Activated CD4-positive, alpha-beta memory T cell treated with anti-CD3 and anti-CD28 coated beads, Interleukin-2, amount 10 ng/mL, durations not matched to agents 7 days and 5 days (primary cell): ENCODE data around the gene ERO1B. TPM values are rescaled to one million over a fixed set of nuclear protein-coding genes. Genes with fewer than 3 reads are reported as not detected.
A peak's percentile ranks its signal among the peaks of the same experiment; 100 is the strongest.
"Not testable (repeated sequence)": the region's sequence is repeated elsewhere in the genome, so short reads cannot be mapped to it uniquely, and the experiment has no call there.

ENCODE experiments used
- CTCF ChIA-PET: fragments of 350-600 bp; sonication (Branson Sonifier 250); formaldehyde crosslinking; loops from one replicate; lab custom pipeline; 2021; ENCODE audit warnings: antibody characterized with exemption, inconsistent platforms; lab: Charles Lee
- POLR2A ChIA-PET: fragments of 350-600 bp; sonication (Branson Sonifier 250); formaldehyde crosslinking; loops from one replicate; lab custom pipeline; 2021; ENCODE audit warnings: antibody characterized with exemption; lab: Charles Lee
- DNase-seq: peaks from one replicate; pipeline ENCODE4 v3.0.0-alpha.2; 2020
- H3K27ac Mint-ChIP-seq: one replicate; pipeline ENCODE4 v1.8.0; 2021; ENCODE audit warnings: mild to moderate bottlenecking, mixed read lengths
- H3K27me3 Mint-ChIP-seq: one replicate; pipeline ENCODE4 v1.8.0; 2021; ENCODE audit warnings: mixed read lengths
- H3K36me3 Mint-ChIP-seq: one replicate; pipeline ENCODE4 v1.8.0; 2021; ENCODE audit warnings: low read depth, mixed read lengths
- H3K4me1 Mint-ChIP-seq: one replicate; pipeline ENCODE4 v1.8.0; 2021; ENCODE audit warnings: mixed read lengths
- H3K4me3 Mint-ChIP-seq: one replicate; pipeline ENCODE4 v1.8.0; 2021; ENCODE audit warnings: mild to moderate bottlenecking, mixed read lengths
- H3K9me3 Mint-ChIP-seq: one replicate; pipeline ENCODE4 v1.8.0; 2021; ENCODE audit warnings: mixed read lengths
- total RNA-seq, 2 experiments: library from RNA; stranded (reverse); gene quantifications; one replicate each; pipeline ENCODE4 v1.2.3, GENCODE V29; 2021

Gene ERO1B
- total RNA-seq, 2 experiments from 2014 or later: 4.1 TPM

- H3K4me3 Mint-ChIP-seq, H3K9me3 Mint-ChIP-seq, POLR2A ChIA-PET, DNase-seq, H3K27ac Mint-ChIP-seq, CTCF ChIA-PET, H3K27me3 Mint-ChIP-seq, H3K4me1 Mint-ChIP-seq: not testable (repeated sequence)
- H3K36me3 Mint-ChIP-seq: peaks cover 37% of the 10 kb centered on the region
Measured at GRCh38 chr1:236186471-236186870, 95.3 kb downstream of the ERO1B start.

GRCh38 chr1:236185687-236186086, 96.1 kb downstream of the ERO1B start:
- H3K4me3 Mint-ChIP-seq: no peak overlapping the region
- no peak for DNase-seq
- H3K4me1 Mint-ChIP-seq: no peaks in the 10 kb centered on the region
- H3K9me3 Mint-ChIP-seq: peaks cover 3% of the 10 kb centered on the region
- H3K27ac Mint-ChIP-seq: no peak overlapping the region
- H3K27me3 Mint-ChIP-seq: no peaks in the 10 kb centered on the region
- ChIA-PET CTCF (interaction anchor here (0.6 kb wide), 1 partner anchor 1167 kb away, joined by 4 read pairs; no protein-coding TSS in a partner anchor), POLR2A (no interaction called here)
- peaks cover 35% of the 10 kb centered on the region for H3K36me3 Mint-ChIP-seq

- Mint-ChIP-seq H3K27ac (no peak overlapping the region), H3K27me3 (no peaks in the 10 kb centered on the region), H3K4me3 (no peak overlapping the region), H3K9me3 (no peaks in the 10 kb centered on the region), H3K4me1 (no peaks in the 10 kb centered on the region), H3K36me3 (peaks cover 7% of the 10 kb centered on the region)
- no peak for DNase-seq
- CTCF ChIA-PET: no interaction called here
- POLR2A ChIA-PET: no interaction called here
Measured at GRCh38 chr1:236181059-236181458, 100.7 kb downstream of the ERO1B start.

GRCh38 chr1:236179634-236180033, 102.1 kb downstream of the ERO1B start:
- ChIA-PET CTCF (no interaction called here), POLR2A (no interaction called here)
- no peaks in the 10 kb centered on the region for H3K27me3 Mint-ChIP-seq
- no peak for DNase-seq
- H3K36me3 Mint-ChIP-seq: peaks cover 4% of the 10 kb centered on the region
- H3K9me3 Mint-ChIP-seq: no peaks in the 10 kb centered on the region
- H3K27ac Mint-ChIP-seq: no peak overlapping the region
- no peak overlapping the region for H3K4me3 Mint-ChIP-seq
- no peaks in the 10 kb centered on the region for H3K4me1 Mint-ChIP-seq

- ChIA-PET POLR2A (interaction anchor here (0.6 kb wide), 1 partner anchor 151 kb away, joined by 3 read pairs; no protein-coding TSS in a partner anchor), CTCF (no interaction called here)
- Mint-ChIP-seq H3K4me3 (no peak overlapping the region), H3K27me3 (no peaks in the 10 kb centered on the region), H3K36me3 (peaks cover 4% of the 10 kb centered on the region), H3K27ac (no peak overlapping the region), H3K4me1 (no peaks in the 10 kb centered on the region), H3K9me3 (no peaks in the 10 kb centered on the region)
- no peak for DNase-seq
Measured at GRCh38 chr1:236176337-236177336, 105.1 kb downstream of the ERO1B start.

GRCh38 chr1:236175642-236176336, 106.0 kb downstream of the ERO1B start:
- H3K9me3 Mint-ChIP-seq: no peaks in the 10 kb centered on the region
- peaks cover 2% of the 10 kb centered on the region for H3K36me3 Mint-ChIP-seq
- no peaks in the 10 kb centered on the region for H3K27me3 Mint-ChIP-seq
- no peak overlapping the region for H3K4me3 Mint-ChIP-seq
- H3K4me1 Mint-ChIP-seq: no peaks in the 10 kb centered on the region
- no peak for DNase-seq
- ChIA-PET POLR2A (interaction anchor here (0.6 kb wide), 1 partner anchor 107 kb away, joined by 3 read pairs; no protein-coding TSS in a partner anchor), CTCF (no interaction called here)
- H3K27ac Mint-ChIP-seq: no peak overlapping the region

GRCh38 chr1:236173174-236173767, 108.5 kb downstream of the ERO1B start:
- ChIA-PET CTCF (no interaction called here), POLR2A (no interaction called here)
- H3K27me3 Mint-ChIP-seq: no peaks in the 10 kb centered on the region
- no peaks in the 10 kb centered on the region for H3K36me3 Mint-ChIP-seq
- H3K9me3 Mint-ChIP-seq: no peaks in the 10 kb centered on the region
- peaks cover 2% of the 10 kb centered on the region for H3K4me1 Mint-ChIP-seq
- no peak for DNase-seq
- no peak overlapping the region for H3K4me3 Mint-ChIP-seq
- H3K27ac Mint-ChIP-seq: no peak overlapping the region

- ChIA-PET CTCF (interaction anchor here (0.6 kb wide), 1 partner anchor 288 kb away, joined by 3 read pairs; no protein-coding TSS in a partner anchor), POLR2A (no interaction called here)
- no peaks in the 10 kb centered on the region for H3K9me3 Mint-ChIP-seq
- peaks cover 2% of the 10 kb centered on the region for H3K4me1 Mint-ChIP-seq
- H3K4me3 Mint-ChIP-seq: no peak overlapping the region
- H3K36me3 Mint-ChIP-seq: no peaks in the 10 kb centered on the region
- DNase-seq: no peak
- H3K27ac Mint-ChIP-seq: no peak overlapping the region
- H3K27me3 Mint-ChIP-seq: no peaks in the 10 kb centered on the region
Measured at GRCh38 chr1:236172041-236172579, 109.6 kb downstream of the ERO1B start.

GRCh38 chr1:236168716-236169429, 112.9 kb downstream of the ERO1B start:
- Mint-ChIP-seq H3K4me3 (no peak overlapping the region), H3K36me3 (peaks cover 3% of the 10 kb centered on the region), H3K27me3 (no peaks in the 10 kb centered on the region), H3K4me1 (peaks cover 2% of the 10 kb centered on the region), H3K9me3 (no peaks in the 10 kb centered on the region), H3K27ac (no peak overlapping the region)
- POLR2A ChIA-PET: no interaction called here
- CTCF ChIA-PET: interaction anchor here (1.1 kb wide), 1 partner anchor 58 kb away, joined by 3 read pairs; no protein-coding TSS in a partner anchor
- peak; percentile 32 for DNase-seq

GRCh38 chr1:236167578-236167977, 114.2 kb downstream of the ERO1B start:
- ChIA-PET POLR2A (no interaction called here), CTCF (no interaction called here)
- no peak for DNase-seq
- Mint-ChIP-seq H3K27ac (no peak overlapping the region), H3K27me3 (no peaks in the 10 kb centered on the region), H3K36me3 (peaks cover 10% of the 10 kb centered on the region), H3K4me3 (no peak overlapping the region), H3K4me1 (peaks cover 2% of the 10 kb centered on the region), H3K9me3 (peaks cover 3% of the 10 kb centered on the region)

GRCh38 chr1:236167154-236167553, 114.6 kb downstream of the ERO1B start:
- DNase-seq: no peak
- ChIA-PET POLR2A (no interaction called here), CTCF (no interaction called here)
- no peak overlapping the region for H3K4me3 Mint-ChIP-seq
- peaks cover 13% of the 10 kb centered on the region for H3K36me3 Mint-ChIP-seq
- H3K27me3 Mint-ChIP-seq: no peaks in the 10 kb centered on the region
- peaks cover 2% of the 10 kb centered on the region for H3K4me1 Mint-ChIP-seq
- no peak overlapping the region for H3K27ac Mint-ChIP-seq
- peaks cover 5% of the 10 kb centered on the region for H3K9me3 Mint-ChIP-seq

GRCh38 chr1:236166041-236166440, 115.7 kb downstream of the ERO1B start:
- ChIA-PET POLR2A (no interaction called here), CTCF (no interaction called here)
- H3K36me3 Mint-ChIP-seq: peaks cover 24% of the 10 kb centered on the region
- no peaks in the 10 kb centered on the region for H3K27me3 Mint-ChIP-seq
- H3K9me3 Mint-ChIP-seq: peaks cover 16% of the 10 kb centered on the region
- H3K4me3 Mint-ChIP-seq: no peak overlapping the region
- H3K4me1 Mint-ChIP-seq: peaks cover 8% of the 10 kb centered on the region
- H3K27ac Mint-ChIP-seq: no peak overlapping the region
- DNase-seq: no peak
